SK-MEL-5 (cell line): ENCODE measurements around the gene C1QTNF3. TPM values are rescaled to one million over a fixed set of nuclear protein-coding genes. Genes with fewer than 3 reads are reported as not detected.
"Not testable (repeated sequence)": the region's sequence is repeated elsewhere in the genome, so short reads cannot be mapped to it uniquely, and the experiment has no call there.

ENCODE experiments used
- DNase-seq: peaks from one replicate; pipeline ENCODE4 v3.0.0-alpha.2; 2016; ENCODE audit warnings: low read depth, low spot score
- in situ Hi-C: cut with HindIII; loops from 2 replicates; pipeline ENCODE4 v1.10.0; 2016; ENCODE audit warnings: low sequenced_read_pairs, high pct_unique_total_duplicates, low pct_unique_long_range_greater_than_20kb
- total RNA-seq: library from RNA; depleted of rRNA; stranded (reverse); fragments of >200 nt; shearing (Covaris generic); gene quantifications from 2 replicates; pipeline ENCODE4 v1.2.3, GENCODE V29; 2014

The C1QTNF3 gene
- total RNA-seq, 1 experiment from 2014 or later, result 0.77 TPM

DNA sequence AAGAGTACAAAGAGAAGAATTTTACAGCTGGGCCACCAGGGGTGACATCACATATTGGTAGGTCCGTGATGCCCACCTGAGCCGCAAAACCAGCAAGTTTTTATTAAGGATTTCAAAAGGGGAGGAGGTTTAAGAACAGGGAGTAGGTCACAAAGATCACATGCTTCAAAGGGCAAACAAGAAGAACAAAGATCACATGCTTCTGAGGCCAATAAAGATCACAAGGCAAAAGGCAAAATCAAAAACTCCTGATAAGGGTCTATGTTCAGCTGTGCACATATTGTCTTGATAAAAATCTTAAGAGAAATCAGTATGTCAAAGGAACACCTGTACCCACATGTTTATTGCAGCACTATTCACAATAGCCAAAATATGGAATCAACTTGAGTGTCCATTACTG lies 32.9 kb downstream of the C1QTNF3 start:
- in situ Hi-C loops, DNase-seq: not testable (repeated sequence)

DNA sequence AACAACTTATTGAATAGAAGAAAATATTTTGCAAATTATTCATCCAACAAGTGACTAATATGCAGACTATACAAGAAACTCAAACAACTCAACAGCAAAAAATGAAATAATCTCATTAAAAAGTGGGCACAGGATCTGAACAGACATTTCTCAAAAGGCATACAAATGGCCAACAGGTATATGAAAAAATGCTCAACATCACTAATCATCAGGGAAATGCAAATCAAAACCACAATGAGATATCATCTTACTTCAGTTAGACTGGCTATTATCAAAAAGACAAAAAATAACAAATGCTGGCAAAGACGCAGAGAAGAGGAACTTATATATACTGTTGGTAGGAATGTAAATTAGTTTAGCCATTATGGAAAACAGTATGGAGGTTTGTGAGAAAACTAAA lies 33.4 kb downstream of the C1QTNF3 start:
- in situ Hi-C loops, result no loop called here
- DNase-seq, result no peak

DNA sequence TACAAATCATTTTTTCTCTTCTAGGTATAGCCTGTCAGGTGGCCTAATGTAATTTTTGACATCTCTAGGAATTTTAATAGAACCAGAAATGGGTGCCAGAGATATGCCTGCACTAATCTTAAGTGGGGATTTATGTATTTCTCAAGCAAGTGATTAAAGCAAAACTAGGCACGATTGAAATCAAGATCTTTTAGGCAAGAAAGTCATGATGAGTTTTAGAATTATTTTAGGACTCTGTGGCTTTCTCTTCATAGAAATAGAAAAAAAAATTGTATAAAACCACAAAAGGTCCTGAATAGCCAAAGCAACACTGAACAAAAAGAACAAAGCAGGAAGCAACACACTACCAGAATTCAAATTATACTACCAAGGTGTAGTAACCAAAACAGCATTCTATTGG lies 34.2 kb downstream of the C1QTNF3 start:
- in situ Hi-C loops, result no loop called here
- DNase-seq, result peak; percentile 23

DNA sequence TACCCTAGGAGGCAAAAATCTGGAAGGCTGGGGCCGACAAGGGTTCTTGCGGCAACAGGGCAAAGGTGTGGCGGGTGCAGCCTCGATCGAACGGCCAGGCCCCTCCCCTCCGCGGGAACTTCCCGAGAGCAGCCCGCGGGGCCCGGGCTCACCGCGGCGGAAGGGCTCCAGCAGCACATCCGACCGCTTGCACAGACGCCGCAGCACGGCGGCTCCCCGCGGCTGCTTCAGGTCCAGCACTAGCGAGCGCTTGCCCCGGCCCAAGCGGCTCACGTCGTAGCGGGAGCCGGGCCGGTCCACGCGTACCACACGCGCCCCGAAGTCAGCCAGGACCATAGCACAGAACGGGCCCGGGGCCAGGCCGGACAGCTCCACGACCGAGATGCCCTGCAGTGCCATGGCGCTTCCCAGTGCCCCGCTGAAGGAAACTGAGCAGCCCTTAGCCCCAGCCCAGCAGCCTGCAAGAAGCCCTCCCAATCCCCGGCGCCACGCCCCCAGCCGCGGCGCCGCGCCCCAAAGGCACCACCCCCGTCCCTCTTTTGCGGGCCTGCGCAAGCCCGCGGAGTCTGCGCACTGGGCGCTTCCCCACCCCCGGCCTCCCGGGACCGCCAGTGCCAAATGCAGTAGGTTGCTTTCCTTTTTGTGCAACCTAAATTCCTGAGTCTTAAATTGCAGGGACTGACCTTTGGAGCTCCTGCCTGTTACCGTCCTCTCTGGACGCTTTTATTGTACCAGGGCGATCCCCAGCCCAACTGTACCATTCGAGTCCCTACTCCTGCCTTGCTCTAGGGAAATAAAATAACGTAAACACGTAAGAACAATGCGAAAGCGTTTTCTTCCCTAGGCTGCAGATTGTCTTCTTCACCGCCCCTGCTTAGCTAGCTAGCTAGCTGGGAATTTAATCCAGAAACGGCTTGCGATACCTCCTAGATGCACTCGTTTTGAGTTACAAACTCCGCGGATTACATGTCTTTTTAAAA lies 35.1 kb downstream of the C1QTNF3 start, which contains the start of gene AMACR:
AMACR (minus strand) TSS at position 430 of the 980 bp plus-strand sequence; CDS start at position 399, 31 bp downstream.
- peak; percentile 97 for DNase-seq
- in situ Hi-C loops, result no loop called here

DNA sequence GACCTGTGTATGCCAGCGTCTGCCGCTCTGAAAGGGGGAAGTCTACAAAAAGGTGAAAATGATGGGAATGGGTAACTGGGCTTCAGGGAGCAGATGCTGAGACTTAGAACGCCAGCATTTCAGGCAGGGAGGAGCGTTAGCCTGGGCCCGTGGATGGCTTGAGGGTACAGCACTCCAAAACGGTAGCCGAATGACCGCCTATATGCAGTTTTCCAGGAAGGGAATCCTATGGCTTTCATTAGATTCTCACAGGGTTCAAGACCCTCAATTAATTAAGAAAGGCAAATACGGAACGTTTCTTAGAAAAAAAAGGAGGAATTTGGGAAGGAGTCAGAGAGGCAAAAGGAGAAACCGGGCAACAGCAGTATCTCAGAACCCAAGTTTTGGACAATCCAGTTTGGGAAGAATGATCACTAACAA lies 35.8 kb downstream of the C1QTNF3 start:
- DNase-seq, result no peak
- in situ Hi-C loops, result no loop called here

DNA sequence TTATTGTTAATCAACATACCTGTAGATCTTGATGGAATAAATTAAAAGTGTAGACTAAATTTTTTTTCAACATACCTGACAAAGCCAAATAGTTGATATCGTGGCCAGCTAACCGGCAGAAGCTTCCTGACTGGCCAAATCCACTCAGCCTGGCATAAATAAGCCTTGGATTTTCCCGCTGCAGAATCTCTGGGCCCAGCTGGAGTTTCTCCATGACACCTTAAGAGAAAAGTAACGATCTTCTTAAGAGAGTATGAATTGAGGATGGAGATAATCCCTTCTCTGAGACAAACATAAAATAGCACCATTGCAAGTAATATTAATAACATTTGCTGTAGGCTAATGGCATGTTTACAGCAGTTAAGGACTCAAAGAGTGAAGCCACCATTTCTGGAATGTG lies 37.3 kb downstream of the C1QTNF3 start:
- DNase-seq, result no peak
- in situ Hi-C loops, result no loop called here

DNA sequence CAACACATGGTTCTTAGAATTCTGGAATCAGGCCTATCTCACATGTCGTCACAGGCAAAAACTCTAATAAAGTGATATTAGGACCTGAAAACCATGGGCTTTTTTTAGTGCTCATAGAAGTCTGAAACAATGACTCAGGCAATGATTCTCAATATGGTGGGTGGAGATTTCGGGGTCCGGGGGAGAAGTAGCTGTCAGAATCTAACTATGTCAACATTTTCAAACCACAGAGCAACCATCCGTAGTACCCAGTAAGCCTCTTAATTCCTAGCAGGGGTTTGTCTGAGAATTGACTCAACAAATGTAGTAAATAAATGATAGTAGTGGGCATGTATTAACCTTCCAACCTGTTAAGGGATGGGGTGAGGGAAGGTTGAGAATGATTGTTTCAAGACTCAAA lies 37.8 kb downstream of the C1QTNF3 start:
- DNase-seq, result no peak
- in situ Hi-C loops, result no loop called here

DNA sequence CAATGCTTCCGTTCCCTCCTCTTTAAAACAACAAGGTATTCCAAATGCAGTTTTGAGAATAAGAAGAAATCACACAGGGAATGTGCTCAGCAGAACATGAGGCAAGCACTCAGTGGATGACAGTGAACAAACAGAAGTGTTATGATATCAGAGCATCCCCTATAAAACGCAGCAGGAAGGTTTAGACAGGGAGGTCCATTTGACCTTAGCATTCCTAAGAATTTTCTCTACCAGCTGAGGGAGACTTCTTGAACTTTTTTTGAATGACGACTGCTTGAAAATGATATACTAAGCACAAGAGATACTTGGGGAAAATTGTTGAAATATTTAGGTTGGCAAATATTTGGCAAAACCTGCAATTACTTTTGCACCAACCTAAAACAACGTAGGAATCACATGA lies 39.1 kb downstream of the C1QTNF3 start:
- no peak for DNase-seq
- in situ Hi-C loops, result no loop called here

DNA sequence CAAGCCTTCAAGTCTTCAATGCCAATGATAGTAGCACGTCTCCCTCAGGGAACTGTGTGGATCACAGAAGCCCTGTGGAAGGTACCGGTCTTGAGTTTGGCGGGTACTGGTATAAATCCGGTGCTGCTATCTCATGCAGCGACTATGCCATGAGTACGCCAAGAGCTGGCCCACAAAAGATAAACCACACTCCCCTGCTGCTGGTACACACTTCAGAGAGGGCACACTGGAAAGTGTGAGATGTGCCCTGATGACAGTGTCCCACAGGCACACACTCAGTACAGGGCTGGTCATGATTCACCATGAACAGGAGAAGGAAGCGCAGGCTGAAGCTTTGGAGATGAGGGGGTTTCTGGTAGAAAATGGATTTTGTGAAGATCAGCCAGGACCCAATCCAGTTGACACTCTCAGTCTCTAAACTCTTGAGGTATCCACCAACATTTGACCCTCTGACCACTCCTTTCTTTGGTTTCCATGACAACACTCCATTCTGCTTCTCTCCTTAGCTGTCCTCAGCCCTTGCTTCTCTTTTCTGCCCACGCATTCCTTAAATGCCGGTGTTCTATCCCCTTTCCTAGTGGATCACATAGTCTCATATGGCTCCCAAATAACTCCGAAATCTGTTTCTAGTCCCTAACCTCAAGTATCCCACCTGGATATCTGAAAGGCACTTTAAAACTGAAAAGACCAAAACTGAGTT lies 40.2 kb downstream of the C1QTNF3 start:
- in situ Hi-C loops, result no loop called here
- no peak for DNase-seq

DNA sequence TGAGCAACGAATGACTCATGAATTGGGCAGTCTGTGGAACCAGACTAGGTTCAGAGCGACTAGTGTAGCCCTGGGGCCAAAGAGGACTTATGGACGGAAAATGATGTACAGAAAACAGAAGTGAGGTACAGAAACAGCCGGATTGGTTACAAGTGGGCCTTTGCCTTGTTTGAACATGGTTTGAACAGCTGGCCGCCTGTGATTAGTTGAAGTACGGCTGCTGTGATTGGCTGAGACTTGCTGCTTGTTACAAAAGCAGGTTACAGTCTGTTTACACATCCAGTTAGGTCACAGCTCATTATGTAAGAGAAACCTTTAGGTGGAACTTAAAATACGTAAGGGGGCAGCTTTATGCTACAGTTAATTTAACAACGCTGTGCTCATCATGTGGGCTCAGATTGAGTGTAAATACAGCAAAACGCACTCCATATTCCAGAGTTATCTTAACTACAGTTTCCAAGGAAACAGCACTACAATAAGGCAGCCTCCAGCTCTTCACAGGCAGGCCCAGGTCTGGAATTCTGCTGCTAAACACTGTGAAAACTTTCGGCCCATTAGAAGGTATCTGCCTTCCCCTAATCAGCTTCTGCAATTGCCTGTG lies 41.7 kb downstream of the C1QTNF3 start:
- in situ Hi-C loops, result no loop called here
- DNase-seq, result no peak

DNA sequence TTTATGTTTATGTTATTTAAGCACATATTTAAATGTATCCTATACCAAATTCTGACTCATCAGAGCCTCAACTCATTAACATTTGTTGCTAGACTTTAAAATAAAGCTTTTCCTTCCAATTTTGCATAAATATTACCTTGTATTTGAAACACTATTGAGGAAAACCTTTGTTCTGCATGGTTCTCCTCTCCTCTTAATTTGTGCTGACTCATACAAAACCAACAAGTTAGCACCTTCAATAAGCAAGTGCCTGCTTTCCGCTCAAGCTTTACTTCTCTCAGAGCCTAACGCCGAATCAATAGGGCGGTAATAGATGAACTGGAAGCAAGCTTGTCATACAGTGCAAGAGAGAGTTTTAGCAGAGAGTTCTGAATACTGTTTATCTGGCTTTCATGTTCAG lies 43.0 kb downstream of the C1QTNF3 start:
- in situ Hi-C loops, result no loop called here
- DNase-seq, result no peak

DNA sequence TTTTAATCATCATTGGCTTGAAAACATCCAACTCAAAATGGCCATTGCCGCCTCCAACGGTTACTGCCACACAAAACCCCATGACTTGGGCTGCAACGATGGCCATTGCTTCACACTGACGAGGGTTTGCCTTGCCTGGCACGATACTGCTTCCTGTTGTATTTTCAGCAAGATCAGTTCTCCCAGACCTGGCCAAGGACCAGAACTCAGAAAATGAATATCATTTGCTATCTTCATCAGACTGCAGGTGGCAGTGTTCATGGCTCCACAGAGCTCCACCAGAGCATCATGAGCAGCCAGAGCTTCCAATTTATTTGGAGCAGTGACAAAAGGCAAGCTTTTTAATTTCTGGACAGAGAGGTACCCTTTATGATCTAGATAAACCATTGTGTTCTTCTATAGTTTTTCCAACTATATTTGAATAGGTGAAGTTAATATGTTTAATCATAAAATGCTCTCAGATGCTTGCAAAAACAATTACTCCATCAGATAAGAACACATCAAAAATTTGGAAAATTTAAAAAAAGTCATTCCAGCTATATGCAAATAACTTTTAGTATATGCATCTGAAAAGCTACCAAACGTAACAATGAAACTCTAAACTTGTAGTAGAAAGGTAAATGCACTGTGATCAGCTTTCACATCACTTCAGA lies 45.6 kb downstream of the C1QTNF3 start:
- in situ Hi-C loops, result no loop called here
- peak; percentile 92 for DNase-seq

DNA sequence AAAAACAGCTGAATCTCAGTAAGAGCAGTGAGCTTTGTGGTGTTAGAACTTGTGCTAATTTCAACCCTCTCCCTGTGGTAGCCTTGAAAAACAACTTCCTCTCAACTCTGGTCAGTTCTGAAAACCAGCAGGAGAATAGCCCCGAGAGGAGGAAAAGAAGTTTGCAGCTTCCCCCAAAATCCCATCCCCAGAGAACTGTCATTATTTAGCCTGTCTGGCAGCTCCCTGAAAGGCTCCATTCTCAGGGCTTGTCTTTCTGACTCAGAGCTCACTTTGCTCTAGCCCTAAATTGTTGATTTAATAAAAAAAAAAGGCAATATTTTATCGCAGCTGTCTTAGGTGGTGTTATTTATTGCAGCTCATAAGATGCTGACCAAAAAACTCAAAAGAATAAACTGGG lies 47.1 kb downstream of the C1QTNF3 start:
- in situ Hi-C loops, result no loop called here
- no peak for DNase-seq

DNA sequence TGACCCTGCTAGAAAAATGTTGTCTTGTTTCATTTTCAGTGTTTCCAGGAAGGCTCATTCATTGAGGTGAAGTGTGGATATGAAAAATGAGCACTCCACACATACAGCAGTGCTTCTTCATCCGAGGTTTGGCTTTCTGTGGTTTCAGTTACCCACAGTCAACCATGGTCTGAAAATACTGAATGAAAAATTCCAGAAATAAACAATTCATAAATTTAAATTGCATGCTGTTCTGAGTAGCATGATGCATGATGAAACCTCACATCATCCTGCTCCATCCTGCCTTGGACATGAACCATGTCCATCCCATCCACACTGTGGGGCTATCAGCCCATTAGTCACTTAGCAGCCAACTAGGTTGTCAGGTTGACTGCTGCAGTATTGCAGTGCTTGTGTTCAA lies 48.2 kb downstream of the C1QTNF3 start:
- DNase-seq, result no peak
- in situ Hi-C loops, result no loop called here

DNA sequence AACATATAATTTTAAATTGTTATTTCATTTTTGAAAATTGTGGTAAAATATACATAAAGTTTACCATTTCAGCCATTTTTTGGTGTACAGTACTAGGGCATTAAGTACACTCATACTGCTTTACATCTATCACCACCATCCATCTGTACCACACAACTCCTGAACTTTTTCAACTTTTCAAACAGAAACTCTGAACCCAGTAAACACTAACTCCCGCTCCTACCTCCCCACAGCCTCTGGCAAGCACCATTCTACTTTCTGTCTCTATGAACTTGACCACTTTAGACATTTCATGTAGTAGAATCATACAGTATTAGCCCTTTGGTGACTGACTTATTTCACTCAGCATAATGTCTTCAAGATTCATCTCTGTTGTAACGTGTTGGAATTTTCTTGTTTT lies 50.1 kb downstream of the C1QTNF3 start:
- in situ Hi-C loops, result no loop called here

DNA sequence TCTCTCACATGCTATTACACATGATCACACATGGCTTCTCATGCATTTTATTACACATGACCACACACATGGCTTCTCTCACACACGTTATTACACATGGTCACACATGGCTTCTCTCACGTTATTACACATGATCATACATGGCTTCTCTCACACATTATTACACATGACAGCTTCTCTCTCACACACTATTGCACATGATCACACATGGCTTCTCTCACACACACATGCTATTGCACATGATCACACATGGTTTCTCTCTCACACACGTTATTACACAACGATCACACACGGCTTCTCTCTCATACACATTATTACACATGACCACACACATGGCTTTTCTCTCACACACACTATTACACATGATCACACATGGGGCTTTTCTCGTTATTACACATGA lies 57.6 kb downstream of the C1QTNF3 start:
- in situ Hi-C loops, result no loop called here
- no peak for DNase-seq

More for the DNA sequence above, 50.1 kb downstream of the C1QTNF3 start:
- no peak for DNase-seq

DNA sequence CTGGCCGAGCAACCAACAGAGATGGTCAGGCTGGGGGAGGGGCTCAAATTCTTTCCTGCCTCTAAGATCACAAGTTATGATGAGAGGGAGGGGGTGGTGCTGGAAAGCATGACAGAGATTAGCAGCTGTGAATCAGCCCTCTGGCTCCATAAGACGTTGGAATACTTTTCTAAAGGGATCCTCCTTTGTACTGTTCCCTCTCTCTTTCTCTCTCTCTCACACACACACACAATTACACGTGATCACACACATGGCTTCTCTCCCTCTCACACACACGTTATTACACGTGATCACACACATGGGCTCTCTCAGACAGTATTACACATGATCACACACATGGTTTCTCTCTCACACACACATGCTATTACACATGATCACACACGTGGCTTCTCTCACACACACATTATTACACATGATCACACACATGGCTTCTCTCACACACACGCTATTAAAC lies 58.3 kb downstream of the C1QTNF3 start, which contains the start of gene SLC45A2:
SLC45A2 (minus strand) TSS at position 23 of the 454 bp plus-strand sequence. CDS start 110 bp downstream, outside the sequence.
- in situ Hi-C loops, result no loop called here
- DNase-seq, result peak; percentile 97

DNA sequence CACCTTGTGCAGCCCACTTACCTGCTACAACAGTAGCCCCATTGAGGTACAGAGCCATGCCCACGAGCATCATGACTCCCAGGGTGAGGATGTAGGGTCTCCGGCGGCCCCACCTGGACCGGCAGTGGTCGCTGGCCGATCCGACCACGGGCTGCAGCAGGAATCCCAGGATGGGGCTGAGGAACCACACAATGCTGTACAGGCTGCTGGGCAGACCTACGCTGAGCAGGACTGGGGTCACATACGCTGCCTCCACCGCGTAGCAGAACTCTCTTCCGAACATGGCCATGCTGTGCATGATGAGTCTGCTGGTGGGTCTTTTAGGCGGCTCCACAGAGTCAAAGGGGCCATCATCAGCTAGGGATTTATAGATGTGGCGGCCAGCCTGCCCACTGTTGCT lies 58.8 kb downstream of the C1QTNF3 start:
- in situ Hi-C loops, result no loop called here
- no peak for DNase-seq
